ENCODE measurements around the gene MBNL1.
"Not testable (repeated sequence)": the region's sequence is repeated elsewhere in the genome, so short reads cannot be mapped to it uniquely, and the experiment has no call there.

Gene MBNL1

GRCh38 chr3:152337337-152337736, 68.6 kb downstream of the MBNL1 start:
- ATAC-seq, DNase-seq, H3K9me3 Mint-ChIP-seq, H3K4me3 Mint-ChIP-seq, H3K27me3 Mint-ChIP-seq: not testable (repeated sequence)
- Mint-ChIP-seq H3K27ac (peak overlapping the region; percentile 59), H3K36me3 (ENCODE audit: low read depth) (peaks cover 48% of the 10 kb centered on the region), H3K4me1 (peaks cover 81% of the 10 kb centered on the region)

GRCh38 chr3:152338159-152338720, 69.5 kb downstream of the MBNL1 start:
- Mint-ChIP-seq H3K4me1 (peaks cover 79% of the 10 kb centered on the region), H3K27ac (no peak overlapping the region), H3K27me3 (no peaks in the 10 kb centered on the region), H3K4me3 (no peak overlapping the region), H3K36me3 (ENCODE audit: low read depth) (peaks cover 51% of the 10 kb centered on the region), H3K9me3 (no peaks in the 10 kb centered on the region)
- DNase-seq (no peak), ATAC-seq (peak; percentile 30)

GRCh38 chr3:152339881-152340505, 71.3 kb downstream of the MBNL1 start:
- peaks cover 58% of the 10 kb centered on the region for H3K36me3 Mint-ChIP-seq (ENCODE audit: low read depth)
- no peak overlapping the region for H3K4me3 Mint-ChIP-seq
- no peak for DNase-seq
- peak overlapping the region; percentile 61 for H3K27ac Mint-ChIP-seq
- H3K4me1 Mint-ChIP-seq: peaks cover 70% of the 10 kb centered on the region
- no peaks in the 10 kb centered on the region for H3K27me3 Mint-ChIP-seq
- ATAC-seq: no peak
- no peaks in the 10 kb centered on the region for H3K9me3 Mint-ChIP-seq

- peaks cover 3% of the 10 kb centered on the region for H3K9me3 Mint-ChIP-seq
- H3K27me3 Mint-ChIP-seq: no peaks in the 10 kb centered on the region
- DNase-seq (no peak), ATAC-seq (no peak)
- H3K36me3 Mint-ChIP-seq (ENCODE audit: low read depth): peaks cover 44% of the 10 kb centered on the region
- H3K27ac Mint-ChIP-seq: no peak overlapping the region
- no peak overlapping the region for H3K4me3 Mint-ChIP-seq
- peaks cover 42% of the 10 kb centered on the region for H3K4me1 Mint-ChIP-seq
These were observed 76.5 kb downstream of the MBNL1 start for GRCh38 chr3:152345233-152345632.

DNA sequence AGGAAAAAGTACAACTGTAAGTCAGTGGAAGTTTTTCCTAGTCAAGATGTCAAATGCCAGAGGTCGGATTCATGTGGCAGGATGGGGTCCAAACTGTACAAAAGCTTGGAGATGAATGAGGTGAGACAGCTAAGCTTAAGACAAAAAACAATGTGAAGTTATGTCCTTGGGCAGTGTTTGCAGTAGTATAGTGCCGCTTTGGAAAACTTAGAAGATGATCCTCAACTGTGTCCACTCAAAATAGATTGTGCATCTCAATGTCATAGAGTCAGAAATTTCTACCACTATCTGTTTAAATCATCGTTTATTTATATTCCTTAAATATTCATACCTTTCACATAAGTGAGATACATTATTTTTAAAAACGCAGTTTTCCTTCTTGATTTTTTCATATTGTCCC, 77.3 kb downstream of the MBNL1 start:
- no peak overlapping the region for H3K4me3 Mint-ChIP-seq

GRCh38 chr3:152346740-152347139, 78.0 kb downstream of the MBNL1 start:
- no peak for DNase-seq
- Mint-ChIP-seq H3K36me3 (ENCODE audit: low read depth) (peaks cover 36% of the 10 kb centered on the region), H3K9me3 (peaks cover 3% of the 10 kb centered on the region), H3K27ac (no peak overlapping the region), H3K4me3 (no peak overlapping the region), H3K4me1 (peaks cover 43% of the 10 kb centered on the region), H3K27me3 (no peaks in the 10 kb centered on the region)
- no peak for ATAC-seq

More for the DNA sequence above, 77.3 kb downstream of the MBNL1 start:
- H3K36me3 Mint-ChIP-seq (ENCODE audit: low read depth): peaks cover 41% of the 10 kb centered on the region
- H3K9me3 Mint-ChIP-seq: peaks cover 3% of the 10 kb centered on the region
- DNase-seq: no peak
- H3K27me3 Mint-ChIP-seq: no peaks in the 10 kb centered on the region
- peaks cover 42% of the 10 kb centered on the region for H3K4me1 Mint-ChIP-seq
- peak overlapping the region; percentile 62 for H3K27ac Mint-ChIP-seq
- no peak for ATAC-seq

DNA sequence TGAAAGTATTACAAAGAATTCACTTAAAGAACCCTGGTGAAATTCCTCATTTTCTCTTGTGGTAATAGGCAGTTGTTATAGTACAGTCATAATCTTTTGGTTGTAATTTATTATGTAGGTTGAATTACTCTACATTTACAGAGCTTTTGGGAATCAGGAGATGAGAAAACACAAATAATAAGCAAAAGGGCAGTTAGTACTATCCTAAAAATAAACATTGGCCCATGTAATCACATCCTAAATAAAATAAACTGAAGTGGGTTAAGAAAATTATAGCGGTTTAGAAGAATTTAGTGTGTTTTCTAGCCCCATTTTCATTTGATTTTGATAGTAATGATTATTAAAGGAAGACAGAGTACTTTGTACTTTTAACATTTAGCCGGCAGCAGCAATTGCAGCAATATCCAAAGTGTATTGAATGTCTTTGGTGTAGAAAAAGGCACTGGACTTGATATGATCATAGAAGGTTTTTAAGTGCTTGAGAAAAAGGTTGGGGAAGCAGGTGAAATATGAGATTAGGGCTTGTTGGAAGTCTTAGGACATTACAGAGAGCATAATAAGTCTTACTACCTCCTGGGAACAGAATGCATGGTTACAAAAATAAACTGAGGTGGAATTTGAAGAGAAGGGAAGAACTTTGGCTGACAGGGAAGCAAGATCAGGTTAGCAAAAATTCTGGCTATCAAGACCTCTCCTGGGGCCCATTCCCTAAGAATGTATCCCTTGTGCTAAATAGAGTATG, 79.9 kb downstream of the MBNL1 start:
- no peak overlapping the region for H3K27ac Mint-ChIP-seq
- no peak for ATAC-seq
- no peaks in the 10 kb centered on the region for H3K27me3 Mint-ChIP-seq
- no peak for DNase-seq
- H3K4me1 Mint-ChIP-seq: peaks cover 46% of the 10 kb centered on the region
- H3K4me3 Mint-ChIP-seq: no peak overlapping the region
- H3K9me3 Mint-ChIP-seq: peaks cover 3% of the 10 kb centered on the region
- H3K36me3 Mint-ChIP-seq (ENCODE audit: low read depth): peaks cover 36% of the 10 kb centered on the region

GRCh38 chr3:152349392-152349791, 80.7 kb downstream of the MBNL1 start:
- peaks cover 3% of the 10 kb centered on the region for H3K9me3 Mint-ChIP-seq
- H3K4me3 Mint-ChIP-seq: no peak overlapping the region
- DNase-seq (no peak), ATAC-seq (no peak)
- H3K27ac Mint-ChIP-seq: no peak overlapping the region
- no peaks in the 10 kb centered on the region for H3K27me3 Mint-ChIP-seq
- peaks cover 38% of the 10 kb centered on the region for H3K36me3 Mint-ChIP-seq (ENCODE audit: low read depth)
- H3K4me1 Mint-ChIP-seq: peaks cover 48% of the 10 kb centered on the region

- H3K27me3 Mint-ChIP-seq: no peaks in the 10 kb centered on the region
- H3K4me1 Mint-ChIP-seq: peaks cover 47% of the 10 kb centered on the region
- H3K4me3 Mint-ChIP-seq: no peak overlapping the region
- H3K27ac Mint-ChIP-seq: no peak overlapping the region
- DNase-seq: no peak
- peaks cover 3% of the 10 kb centered on the region for H3K9me3 Mint-ChIP-seq
- peaks cover 38% of the 10 kb centered on the region for H3K36me3 Mint-ChIP-seq (ENCODE audit: low read depth)
- no peak for ATAC-seq
These were observed 81.4 kb downstream of the MBNL1 start for GRCh38 chr3:152350139-152350538.

DNA sequence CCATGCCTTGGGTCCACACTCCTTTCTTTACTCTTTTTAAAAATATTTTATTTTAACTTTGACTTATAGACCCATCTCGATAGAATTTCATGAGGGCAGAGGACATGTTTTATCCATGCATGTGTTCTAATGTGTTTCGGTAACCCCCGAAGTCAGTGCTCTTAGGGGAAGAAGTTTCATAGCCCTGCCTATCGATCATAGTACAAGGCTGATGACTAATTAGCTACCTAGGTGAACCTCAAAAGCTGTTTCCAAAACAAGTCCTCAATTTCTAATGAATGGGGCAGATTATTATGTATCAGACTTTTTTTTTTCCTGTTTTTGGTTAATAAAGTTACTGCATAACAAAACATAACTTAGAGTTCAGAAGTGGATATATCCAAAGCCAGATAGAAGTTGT, 82.0 kb downstream of the MBNL1 start:
- no peaks in the 10 kb centered on the region for H3K27me3 Mint-ChIP-seq
- no peak overlapping the region for H3K4me3 Mint-ChIP-seq
- ATAC-seq (peak; percentile 70), DNase-seq (no peak)
- H3K27ac Mint-ChIP-seq: peak overlapping the region; percentile 59
- peaks cover 40% of the 10 kb centered on the region for H3K36me3 Mint-ChIP-seq (ENCODE audit: low read depth)
- peaks cover 49% of the 10 kb centered on the region for H3K4me1 Mint-ChIP-seq
- H3K9me3 Mint-ChIP-seq: peaks cover 3% of the 10 kb centered on the region

GRCh38 chr3:152352554-152352953, 83.8 kb downstream of the MBNL1 start:
- Mint-ChIP-seq H3K9me3 (no peaks in the 10 kb centered on the region), H3K4me1 (peaks cover 56% of the 10 kb centered on the region), H3K27me3 (no peaks in the 10 kb centered on the region), H3K4me3 (no peak overlapping the region), H3K27ac (peak overlapping the region; percentile 83), H3K36me3 (ENCODE audit: low read depth) (peaks cover 37% of the 10 kb centered on the region)
- ATAC-seq (peak; percentile 17), DNase-seq (no peak)

GRCh38 chr3:152353578-152353977, 84.8 kb downstream of the MBNL1 start:
- Mint-ChIP-seq H3K27ac (peak overlapping the region; percentile 46), H3K27me3 (no peaks in the 10 kb centered on the region), H3K9me3 (no peaks in the 10 kb centered on the region), H3K4me3 (no peak overlapping the region), H3K36me3 (ENCODE audit: low read depth) (peaks cover 41% of the 10 kb centered on the region), H3K4me1 (peaks cover 64% of the 10 kb centered on the region)
- ATAC-seq (no peak), DNase-seq (no peak)

DNA sequence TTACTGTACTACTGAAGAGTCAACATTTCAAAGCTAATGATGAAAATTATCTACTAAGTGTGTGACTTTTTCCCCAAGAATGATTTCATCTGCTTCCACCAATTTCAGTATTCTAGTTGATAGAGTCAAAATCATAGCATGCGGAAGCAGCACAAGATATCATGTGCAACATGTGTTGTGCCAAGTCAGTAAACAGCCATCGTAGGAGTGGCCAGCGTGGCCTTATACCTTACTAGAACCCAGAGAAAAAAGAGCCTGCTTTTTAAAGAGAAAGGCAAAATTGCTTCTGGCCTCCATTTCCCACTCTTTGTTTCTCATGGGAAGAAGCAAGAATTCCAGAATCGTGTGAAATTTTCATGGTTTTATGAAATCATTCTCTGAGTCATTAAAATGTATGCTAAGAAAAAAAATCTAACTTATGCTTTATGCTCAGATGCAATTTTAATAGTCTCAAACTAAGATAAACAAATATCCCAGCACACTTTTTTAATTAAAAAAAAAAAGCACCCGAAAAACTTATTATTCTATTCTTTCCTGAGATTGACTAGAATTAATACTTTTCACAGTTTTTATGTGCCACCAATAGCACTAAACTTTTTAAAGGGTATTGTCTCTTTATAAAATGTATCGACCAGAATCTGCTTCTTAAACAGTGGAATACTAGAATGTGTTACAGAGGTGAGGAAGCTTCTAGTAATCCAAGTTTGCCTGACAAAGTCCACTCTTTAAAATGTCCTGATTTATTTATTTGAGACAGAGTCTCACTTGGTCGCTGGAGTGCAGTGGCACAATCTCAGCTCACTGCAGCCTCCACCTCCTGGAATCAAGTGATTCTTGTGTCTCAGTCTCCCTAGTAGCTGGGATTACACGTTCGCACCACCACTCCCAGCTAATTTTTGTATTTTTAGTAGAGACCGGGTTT, 87.3 kb downstream of the MBNL1 start:
- peaks cover 75% of the 10 kb centered on the region for H3K4me1 Mint-ChIP-seq
- H3K4me3 Mint-ChIP-seq: no peak overlapping the region
- H3K27me3 Mint-ChIP-seq: no peaks in the 10 kb centered on the region
- H3K9me3 Mint-ChIP-seq: no peaks in the 10 kb centered on the region
- DNase-seq (no peak), ATAC-seq (no peak)
- peaks cover 43% of the 10 kb centered on the region for H3K36me3 Mint-ChIP-seq (ENCODE audit: low read depth)
- H3K27ac Mint-ChIP-seq: peak overlapping the region; percentile 80

GRCh38 chr3:152356870-152357276, 88.1 kb downstream of the MBNL1 start:
- peaks cover 77% of the 10 kb centered on the region for H3K4me1 Mint-ChIP-seq
- no peaks in the 10 kb centered on the region for H3K27me3 Mint-ChIP-seq
- H3K9me3 Mint-ChIP-seq: no peaks in the 10 kb centered on the region
- peaks cover 51% of the 10 kb centered on the region for H3K36me3 Mint-ChIP-seq (ENCODE audit: low read depth)
- no peak for DNase-seq
- ATAC-seq: peak; percentile 60
- H3K4me3 Mint-ChIP-seq: peak overlapping the region; percentile 1
- H3K27ac Mint-ChIP-seq: peak overlapping the region; percentile 80

All from activated naive CD8-positive, alpha-beta T cell treated with anti-CD3 and anti-CD28 coated beads, Interleukin-2, amount 50 U/mL, for 24 hours (primary cell).